ENCODE results near the gene HLA-C. TPM values are rescaled to one million over a fixed set of nuclear protein-coding genes. Genes with fewer than 3 reads are reported as not detected.
A peak's percentile ranks its signal among the peaks of the same experiment; 100 is the strongest.

The HLA-C gene
- 762 and 793 TPM in 2 replicates for total RNA-seq

DNA sequence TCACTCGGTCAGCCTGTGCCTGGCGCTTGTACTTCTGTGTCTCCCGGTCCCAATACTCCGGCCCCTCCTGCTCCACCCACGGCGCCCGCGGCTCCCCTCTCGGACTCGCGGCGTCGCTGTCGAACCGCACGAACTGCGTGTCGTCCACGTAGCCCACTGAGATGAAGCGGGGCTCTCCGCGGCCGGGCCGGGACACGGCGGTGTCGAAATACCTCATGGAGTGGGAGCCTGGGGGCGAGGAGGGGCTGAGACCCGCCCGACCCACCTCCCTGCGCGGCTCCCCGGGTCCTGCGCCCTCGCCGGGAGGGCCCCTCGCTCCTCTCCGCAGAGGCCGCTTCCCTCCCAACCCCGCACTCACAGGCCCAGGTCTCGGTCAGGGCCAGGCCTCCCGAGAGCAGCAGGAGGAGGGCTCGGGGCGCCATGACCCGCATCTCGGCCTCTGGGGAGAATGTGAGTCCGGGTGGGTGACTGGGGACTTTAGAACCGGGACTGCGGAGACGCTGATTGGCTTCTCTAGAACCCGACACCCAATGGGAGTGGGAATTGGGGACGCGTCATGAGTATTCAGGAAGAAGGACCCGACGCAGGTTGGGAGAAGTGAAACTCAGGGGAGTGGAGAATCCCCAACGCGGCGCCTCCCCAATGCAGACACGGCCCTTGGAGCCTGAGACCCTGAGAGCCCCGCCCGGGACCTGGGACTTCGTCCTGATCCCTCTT is at the start of gene HLA-C:
Gene HLA-C, minus strand, starts transcription at position 452 of the 717 bp plus-strand sequence. Its CDS starts 21 bp downstream, at position 431.
- H3K27me3 Mint-ChIP-seq: no peaks in the 10 kb centered on the region
- DNase-seq (peak; percentile 77), ATAC-seq (ENCODE audit: low read depth) (peak; percentile 87)
- intact Hi-C loops (cut with micrococcal nuclease): loop anchor here (1.0 kb wide), 5 partner anchors 37 to 134 kb away; partner anchors contain the start of gene HLA-B
- ChIA-PET CTCF (no interaction called here), POLR2A (interaction anchor here (0.6 to 9.0 kb wide), 11 partner anchors 36 to 223 kb away, joined by 3 to 114 read pairs (median 4); partner anchors contain the start of gene TCF19)
- TF ChIP-seq, protein P1, sequence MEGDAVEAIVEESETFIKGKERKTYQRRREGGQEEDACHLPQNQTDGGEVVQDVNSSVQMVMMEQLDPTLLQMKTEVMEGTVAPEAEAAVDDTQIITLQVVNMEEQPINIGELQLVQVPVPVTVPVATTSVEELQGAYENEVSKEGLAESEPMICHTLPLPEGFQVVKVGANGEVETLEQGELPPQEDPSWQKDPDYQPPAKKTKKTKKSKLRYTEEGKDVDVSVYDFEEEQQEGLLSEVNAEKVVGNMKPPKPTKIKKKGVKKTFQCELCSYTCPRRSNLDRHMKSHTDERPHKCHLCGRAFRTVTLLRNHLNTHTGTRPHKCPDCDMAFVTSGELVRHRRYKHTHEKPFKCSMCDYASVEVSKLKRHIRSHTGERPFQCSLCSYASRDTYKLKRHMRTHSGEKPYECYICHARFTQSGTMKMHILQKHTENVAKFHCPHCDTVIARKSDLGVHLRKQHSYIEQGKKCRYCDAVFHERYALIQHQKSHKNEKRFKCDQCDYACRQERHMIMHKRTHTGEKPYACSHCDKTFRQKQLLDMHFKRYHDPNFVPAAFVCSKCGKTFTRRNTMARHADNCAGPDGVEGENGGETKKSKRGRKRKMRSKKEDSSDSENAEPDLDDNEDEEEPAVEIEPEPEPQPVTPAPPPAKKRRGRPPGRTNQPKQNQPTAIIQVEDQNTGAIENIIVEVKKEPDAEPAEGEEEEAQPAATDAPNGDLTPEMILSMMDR (IDR thresholded peaks at IDR 0.05): no peak
- H3K27ac Mint-ChIP-seq: peak within 1 kb of the TSS; percentile 99
- H3K9me3 Mint-ChIP-seq: no peaks in the 10 kb centered on the region
- H3K4me3 Mint-ChIP-seq: peak within 1 kb of the TSS; percentile 90
- H3K36me3 Mint-ChIP-seq (ENCODE audit: low read depth): peaks cover 45% of the 10 kb centered on the region
- H3K4me1 Mint-ChIP-seq: peaks cover 65% of the 10 kb centered on the region

DNA sequence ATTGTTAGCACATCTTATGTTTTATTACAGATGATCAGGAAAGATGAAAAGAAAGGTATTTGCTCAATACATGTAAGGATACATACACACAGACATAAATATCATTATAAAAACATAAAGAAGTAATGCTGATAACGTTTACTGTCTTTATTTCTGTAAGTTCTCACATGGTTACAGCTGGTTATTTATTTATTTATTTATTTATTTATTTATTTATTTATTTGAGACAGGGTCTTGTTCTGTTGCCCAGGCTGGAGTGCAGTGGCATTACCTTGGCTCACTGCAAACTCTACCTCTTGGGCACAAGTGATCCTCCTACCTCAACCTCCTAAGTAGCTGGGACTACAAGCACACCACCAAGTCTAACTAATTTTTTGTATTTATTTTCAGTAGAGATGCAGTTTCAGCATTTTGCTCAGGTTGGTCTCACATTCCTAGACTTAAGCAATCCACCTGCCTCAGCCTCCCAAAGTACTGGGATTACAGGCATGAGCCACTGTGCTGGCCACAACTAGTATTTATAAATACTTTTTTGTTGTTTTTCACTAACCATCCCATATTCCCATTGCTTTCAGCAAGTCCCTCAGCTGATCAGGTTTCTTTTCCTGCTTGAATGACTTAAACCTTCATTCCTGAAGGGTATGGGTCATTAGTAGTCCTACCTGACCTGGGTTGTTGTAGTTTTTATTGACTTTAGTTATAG is 49.3 kb upstream of the HLA-C start:
- ChIA-PET POLR2A (no interaction called here), CTCF (no interaction called here)
- H3K4me1 Mint-ChIP-seq: no peaks in the 10 kb centered on the region
- no peaks in the 10 kb centered on the region for H3K36me3 Mint-ChIP-seq (ENCODE audit: low read depth)
- ATAC-seq (ENCODE audit: low read depth) (no peak), DNase-seq (no peak)
- no peaks in the 10 kb centered on the region for H3K9me3 Mint-ChIP-seq
- TF ChIP-seq, protein P1 (IDR thresholded peaks at IDR 0.05): no peak
- H3K4me3 Mint-ChIP-seq: no peak overlapping the region
- peaks cover 34% of the 10 kb centered on the region for H3K27me3 Mint-ChIP-seq
- intact Hi-C loops (cut with micrococcal nuclease): loop anchor here (1.0 kb wide), 1 partner anchor 11 kb away; no protein-coding TSS in a partner anchor
- H3K27ac Mint-ChIP-seq: no peak overlapping the region

DNA sequence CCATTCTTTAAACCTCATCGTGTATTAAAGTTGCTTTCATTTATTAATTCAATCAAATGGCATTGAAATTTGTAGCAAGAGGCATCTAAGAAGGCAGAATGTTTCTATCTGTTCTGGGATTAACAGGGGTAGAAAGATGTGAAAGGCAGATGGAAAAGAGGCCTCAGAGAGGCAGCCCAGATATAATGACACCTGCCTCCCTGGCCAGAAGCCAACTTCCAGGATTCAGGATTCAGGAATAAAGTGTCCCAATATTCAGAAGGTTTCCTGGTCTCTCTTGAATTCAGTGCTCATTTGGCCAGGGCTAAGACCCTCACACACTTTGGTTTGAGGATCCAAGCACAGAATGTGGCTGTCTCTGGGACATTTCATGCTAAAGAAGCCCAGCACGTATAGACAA is 45.1 kb upstream of the HLA-C start:
- Mint-ChIP-seq H3K4me3 (no peak overlapping the region), H3K36me3 (ENCODE audit: low read depth) (no peaks in the 10 kb centered on the region)

DNA sequence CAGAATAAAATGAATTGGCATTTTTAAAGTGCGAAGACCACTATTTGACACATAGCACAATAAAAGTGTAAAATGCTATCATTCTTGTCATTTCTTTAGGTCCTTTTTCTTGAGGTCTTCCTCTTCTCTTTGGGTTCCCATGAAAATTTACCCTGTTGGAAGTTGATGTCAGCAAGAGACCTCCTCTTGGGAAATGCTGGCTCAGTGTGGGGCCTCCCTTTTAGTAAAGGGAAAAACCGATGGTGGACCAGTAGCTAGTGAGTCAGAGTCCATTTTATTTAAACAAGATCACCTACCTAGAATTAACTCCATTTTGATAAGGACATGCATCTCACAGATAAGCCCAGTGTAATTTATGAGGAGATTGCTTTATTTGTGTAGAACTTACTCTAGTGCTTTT is 37.7 kb upstream of the HLA-C start:
- Mint-ChIP-seq H3K9me3 (no peaks in the 10 kb centered on the region), H3K4me3 (peak overlapping the region; percentile 53), H3K4me1 (peaks cover 2% of the 10 kb centered on the region), H3K27ac (no peak overlapping the region), H3K27me3 (peaks cover 6% of the 10 kb centered on the region), H3K36me3 (ENCODE audit: low read depth) (no peaks in the 10 kb centered on the region)
- DNase-seq (no peak), ATAC-seq (ENCODE audit: low read depth) (no peak)
- POLR2A ChIA-PET: interaction anchor here (1.1 to 1.2 kb wide), 2 partner anchors 37 to 64 kb away, joined by 3 to 4 read pairs; no protein-coding TSS in a partner anchor
- intact Hi-C loops (cut with micrococcal nuclease): loop anchor here (1.0 kb wide), 1 partner anchor 12 kb away; no protein-coding TSS in a partner anchor
- CTCF ChIA-PET: no interaction called here
- TF ChIP-seq, protein P1 (IDR thresholded peaks at IDR 0.05): no peak

More for the DNA sequence above, 45.1 kb upstream of the HLA-C start:
- POLR2A ChIA-PET: no interaction called here
- CTCF ChIA-PET: no interaction called here
- Mint-ChIP-seq H3K27me3 (peaks cover 15% of the 10 kb centered on the region), H3K9me3 (no peaks in the 10 kb centered on the region), H3K4me1 (no peaks in the 10 kb centered on the region), H3K27ac (no peak overlapping the region)
- intact Hi-C loops (cut with micrococcal nuclease): no loop called here
- TF ChIP-seq, protein P1 (IDR thresholded peaks at IDR 0.05): no peak
- ATAC-seq (ENCODE audit: low read depth) (no peak), DNase-seq (no peak)

DNA sequence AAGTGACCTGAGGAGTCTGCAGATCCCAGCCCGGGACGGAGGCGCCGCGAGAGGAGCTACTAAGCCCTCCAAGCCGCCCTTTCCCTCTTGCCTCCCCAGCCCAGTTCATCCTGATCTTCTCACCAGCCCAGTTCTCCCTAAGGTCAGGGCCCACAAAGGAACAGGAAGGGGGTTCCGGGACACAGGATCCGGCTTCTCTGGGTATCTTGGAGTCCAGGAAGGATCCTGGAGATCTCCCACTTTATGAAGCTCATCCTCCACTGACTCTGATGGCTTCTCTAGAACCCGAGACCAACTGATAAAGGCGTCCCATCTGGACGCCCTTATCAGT is 36.9 kb upstream of the HLA-C start:
- no peak for DNase-seq
- intact Hi-C loops (cut with micrococcal nuclease): loop anchor here (1.0 kb wide), 1 partner anchor 38 kb away; no protein-coding TSS in a partner anchor
- H3K27me3 Mint-ChIP-seq: peaks cover 11% of the 10 kb centered on the region

More for the DNA sequence above, 36.9 kb upstream of the HLA-C start:
- ATAC-seq (ENCODE audit: low read depth): no peak
- ChIA-PET CTCF (no interaction called here), POLR2A (interaction anchor here (0.8 to 1.5 kb wide), 4 partner anchors 36 to 111 kb away, joined by 3 to 6 read pairs (median 4); no protein-coding TSS in a partner anchor)
- peak overlapping the region; percentile 88 for H3K4me3 Mint-ChIP-seq
- H3K4me1 Mint-ChIP-seq: peaks cover 2% of the 10 kb centered on the region
- no peaks in the 10 kb centered on the region for H3K9me3 Mint-ChIP-seq
- no peak overlapping the region for H3K27ac Mint-ChIP-seq
- no peaks in the 10 kb centered on the region for H3K36me3 Mint-ChIP-seq (ENCODE audit: low read depth)
- TF ChIP-seq, protein P1 (IDR thresholded peaks at IDR 0.05): no peak
